H1 (cell line): Measurements from ENCODE around the gene ATP23.

ENCODE experiments used
- KDM4A ChIP-seq: IDR thresholded peaks from one replicate; pipeline ENCODE4 v1.7.1; 2012; ENCODE audit warnings: low read depth, mild to moderate bottlenecking, moderate library complexity, low read length, inconsistent platforms; ENCODE audit not compliant: severe bottlenecking
- POLR2A ChIP-seq, 2 experiments: IDR thresholded peaks; 1 replicate in 1 of 2; 2 replicates in 1 of 2; pipeline ENCODE4 v1.6.1; 2011; ENCODE audit warnings: low read depth in 2 of 2, low read length in 2 of 2, mild to moderate bottlenecking in 2 of 2; ENCODE audit errors: control extremely low read depth in 1 of 2
- TF ChIP-seq, protein P1 (sequence below): IDR thresholded peaks from 2 replicates; pipeline ENCODE4 v1.6.1; 2012; ENCODE audit warnings: inconsistent platforms

DNA sequence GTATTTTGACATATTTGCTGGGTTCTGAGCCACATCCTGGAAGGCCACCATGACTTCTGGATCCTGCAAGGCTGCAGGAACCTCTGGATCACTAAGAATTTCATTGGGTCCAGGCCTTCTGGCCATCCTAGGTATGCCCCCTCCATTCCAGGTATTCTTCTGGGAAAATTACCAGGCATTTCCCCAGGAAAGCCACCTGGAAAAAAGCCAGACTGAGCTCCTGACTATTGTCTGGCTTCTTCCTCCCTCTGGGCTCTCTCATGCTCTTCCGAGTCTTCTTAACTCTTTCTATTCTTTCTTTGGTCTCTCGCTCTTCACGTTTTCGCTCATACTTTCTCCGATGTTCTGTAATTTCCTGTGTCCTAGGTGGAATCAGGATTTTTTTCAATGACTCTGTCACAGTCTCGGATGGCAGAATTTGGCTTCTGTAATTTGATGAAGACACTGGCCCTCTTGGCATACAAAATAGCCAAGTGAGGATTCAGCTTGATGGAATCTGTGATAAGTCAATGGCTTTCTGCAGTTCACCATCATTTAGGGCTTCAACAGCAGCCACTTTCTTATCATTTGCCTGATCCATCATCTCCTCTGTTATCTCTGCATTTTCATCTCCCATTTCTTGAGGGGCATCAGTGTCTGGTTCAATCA, 42.6 kb downstream of the ATP23 start:
- TF ChIP-seq KDM4A (no peak), POLR2A (IDR thresholded peaks at IDR 0.05; ENCODE audit: control extremely low read depth in 1 of 2, low read depth in 2 of 2, low read length in 2 of 2) (no peak)
- TF ChIP-seq, protein P1, sequence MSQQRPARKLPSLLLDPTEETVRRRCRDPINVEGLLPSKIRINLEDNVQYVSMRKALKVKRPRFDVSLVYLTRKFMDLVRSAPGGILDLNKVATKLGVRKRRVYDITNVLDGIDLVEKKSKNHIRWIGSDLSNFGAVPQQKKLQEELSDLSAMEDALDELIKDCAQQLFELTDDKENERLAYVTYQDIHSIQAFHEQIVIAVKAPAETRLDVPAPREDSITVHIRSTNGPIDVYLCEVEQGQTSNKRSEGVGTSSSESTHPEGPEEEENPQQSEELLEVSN: no peak
